Ectodermal cell (in vitro differentiated cells): ENCODE results near the gene TCEA2.

Experiments
- H3K27ac ChIP-seq: 2 replicates; pipeline ENCODE4 v1.7.0; 2013; ENCODE audit warnings: mild to moderate bottlenecking, low read depth, low read length; ENCODE audit not compliant: insufficient read depth, poor library complexity, severe bottlenecking
- H3K27me3 ChIP-seq: 2 replicates; pipeline ENCODE4 v1.7.0; 2013; ENCODE audit warnings: mild to moderate bottlenecking, low read length; ENCODE audit not compliant: insufficient read depth, control insufficient read depth, poor library complexity, severe bottlenecking
- H3K36me3 ChIP-seq: one replicate; pipeline ENCODE4 v1.7.0; 2013; ENCODE audit warnings: low read length; ENCODE audit not compliant: control insufficient read depth, insufficient read depth
- H3K4me1 ChIP-seq: one replicate; pipeline ENCODE4 v1.7.0; 2013; ENCODE audit warnings: low read length; ENCODE audit not compliant: control insufficient read depth, insufficient read depth
- H3K4me3 ChIP-seq: 2 replicates; pipeline ENCODE4 v1.7.0; 2013; ENCODE audit warnings: low read depth, low read length, control low read depth; ENCODE audit not compliant: insufficient read depth
- H3K9me3 ChIP-seq: 2 replicates; pipeline ENCODE4 v1.7.0; 2013; ENCODE audit warnings: mild to moderate bottlenecking, low read length, moderate library complexity; ENCODE audit not compliant: control insufficient read depth
- WGBS, 2 experiments: methylation state at CpG; one replicate each; pipeline ENCODE4 v1.1.7; 2013; ENCODE audit warnings: missing lambda C conversion rate in 2 of 2; 5-methylcytosine and 5-hydroxymethylcytosine counted together

TCEA2 gene

GRCh38 chr20:64080013-64080812 lies 17.2 kb downstream of the TCEA2 start, which contains the start of gene OPRL1:
TSS of gene OPRL1 (plus strand) at chr20:64080082. CDS start at chr20:64092721, 12,639 bp downstream.
- H3K27ac ChIP-seq, result no peak within 1 kb of the TSS
- H3K4me1 ChIP-seq, result peaks cover 45% of the 10 kb centered on the region
- H3K4me3 ChIP-seq, result peak within 1 kb of the TSS; percentile 59
- H3K27me3 ChIP-seq, result peaks cover 53% of the 10 kb centered on the region
- H3K9me3 ChIP-seq, result no peaks in the 10 kb centered on the region
- H3K36me3 ChIP-seq, result no peaks in the 10 kb centered on the region
- WGBS, 2 experiments, result 11% methylated on average over 62 of the region's 62 CpGs

- H3K27ac ChIP-seq, result no peak overlapping the region
- peak overlapping the region; percentile 59 for H3K4me3 ChIP-seq
- peaks cover 61% of the 10 kb centered on the region for H3K27me3 ChIP-seq
- no peaks in the 10 kb centered on the region for H3K9me3 ChIP-seq
- H3K36me3 ChIP-seq, result no peaks in the 10 kb centered on the region
- H3K4me1 ChIP-seq, result peaks cover 45% of the 10 kb centered on the region
- 84 to 85% methylated on average over 17 of the region's 17 CpGs for WGBS, 2 experiments
Observed at GRCh38 chr20:64080813-64081623, 18.0 kb downstream of the TCEA2 start.

GRCh38 chr20:64081624-64081964 lies 18.6 kb downstream of the TCEA2 start:
- H3K27me3 ChIP-seq, result peaks cover 66% of the 10 kb centered on the region

GRCh38 chr20:64082126-64082731 lies 19.2 kb downstream of the TCEA2 start:
- H3K27ac ChIP-seq, result no peak overlapping the region
- no peaks in the 10 kb centered on the region for H3K9me3 ChIP-seq
- H3K4me1 ChIP-seq, result peaks cover 45% of the 10 kb centered on the region
- H3K4me3 ChIP-seq, result no peak overlapping the region
- 18 to 21% methylated on average over 13 of the region's 13 CpGs for WGBS, 2 experiments
- peaks cover 69% of the 10 kb centered on the region for H3K27me3 ChIP-seq
- H3K36me3 ChIP-seq, result no peaks in the 10 kb centered on the region

More at GRCh38 chr20:64081624-64081964, 18.6 kb downstream of the TCEA2 start:
- no peak overlapping the region for H3K27ac ChIP-seq
- peaks cover 45% of the 10 kb centered on the region for H3K4me1 ChIP-seq
- H3K36me3 ChIP-seq, result no peaks in the 10 kb centered on the region
- no peak overlapping the region for H3K4me3 ChIP-seq
- H3K9me3 ChIP-seq, result no peaks in the 10 kb centered on the region
- WGBS, 2 experiments, result 91 to 92% methylated on average over 6 of the region's 6 CpGs

- no peaks in the 10 kb centered on the region for H3K9me3 ChIP-seq
- 34 to 35% methylated on average over 13 of the region's 13 CpGs for WGBS, 2 experiments
- no peaks in the 10 kb centered on the region for H3K36me3 ChIP-seq
- peak overlapping the region; percentile 47 for H3K4me3 ChIP-seq
- no peak overlapping the region for H3K27ac ChIP-seq
- H3K4me1 ChIP-seq, result peaks cover 44% of the 10 kb centered on the region
- H3K27me3 ChIP-seq, result peaks cover 69% of the 10 kb centered on the region
Observed at GRCh38 chr20:64082820-64083377, 19.9 kb downstream of the TCEA2 start.

- peaks cover 39% of the 10 kb centered on the region for H3K4me1 ChIP-seq
- H3K27me3 ChIP-seq, result peaks cover 69% of the 10 kb centered on the region
- no peaks in the 10 kb centered on the region for H3K9me3 ChIP-seq
- peak overlapping the region; percentile 47 for H3K4me3 ChIP-seq
- WGBS, 2 experiments, result 2% methylated on average over 52 of the region's 52 CpGs
- no peaks in the 10 kb centered on the region for H3K36me3 ChIP-seq
- no peak overlapping the region for H3K27ac ChIP-seq
Observed at GRCh38 chr20:64083378-64083803, 20.4 kb downstream of the TCEA2 start.

- H3K9me3 ChIP-seq, result no peaks in the 10 kb centered on the region
- H3K27me3 ChIP-seq, result peaks cover 75% of the 10 kb centered on the region
- peak within 1 kb of the TSS; percentile 47 for H3K4me3 ChIP-seq
- H3K4me1 ChIP-seq, result peaks cover 32% of the 10 kb centered on the region
- no peak within 1 kb of the TSS for H3K27ac ChIP-seq
- H3K36me3 ChIP-seq, result no peaks in the 10 kb centered on the region
- WGBS, 2 experiments, result 3 to 4% methylated on average over 86 of the region's 86 CpGs
Observed at GRCh38 chr20:64083804-64084684, 21.0 kb downstream of the TCEA2 start, which contains the start of gene LKAAEAR1. TSS of gene LKAAEAR1 (minus strand) at chr20:64084398. CDS start at chr20:64084219, 179 bp downstream.

GRCh38 chr20:64084685-64085152 lies 21.7 kb downstream of the TCEA2 start:
- H3K9me3 ChIP-seq, result no peaks in the 10 kb centered on the region
- no peak overlapping the region for H3K27ac ChIP-seq
- no peaks in the 10 kb centered on the region for H3K36me3 ChIP-seq
- WGBS, 2 experiments, result 12% methylated on average over 23 of the region's 23 CpGs
- H3K27me3 ChIP-seq, result peaks cover 80% of the 10 kb centered on the region
- H3K4me1 ChIP-seq, result peaks cover 29% of the 10 kb centered on the region
- peak overlapping the region; percentile 0 for H3K4me3 ChIP-seq

- WGBS, 2 experiments, result 92 to 93% methylated on average over 6 of the region's 11 CpGs
Observed at GRCh38 chr20:64086801-64087200, 23.8 kb downstream of the TCEA2 start.

More at GRCh38 chr20:64086801-64087200, 23.8 kb downstream of the TCEA2 start:
- Histone ChIP-seq H3K4me1 (peaks cover 20% of the 10 kb centered on the region), H3K36me3 (no peaks in the 10 kb centered on the region), H3K27ac (no peak overlapping the region), H3K27me3 (peaks cover 64% of the 10 kb centered on the region), H3K9me3 (no peaks in the 10 kb centered on the region), H3K4me3 (no peak overlapping the region)
